ENCODE measurements around the gene EEF1AKMT1. TPM values are rescaled to one million over a fixed set of nuclear protein-coding genes. Genes with fewer than 3 reads are reported as not detected.

The EEF1AKMT1 gene
- total and polyA plus RNA-seq, 2 donors (not counting 1 experiment from before 2014, with no cell fraction given), result 2.9 to 4.9 TPM

DNA sequence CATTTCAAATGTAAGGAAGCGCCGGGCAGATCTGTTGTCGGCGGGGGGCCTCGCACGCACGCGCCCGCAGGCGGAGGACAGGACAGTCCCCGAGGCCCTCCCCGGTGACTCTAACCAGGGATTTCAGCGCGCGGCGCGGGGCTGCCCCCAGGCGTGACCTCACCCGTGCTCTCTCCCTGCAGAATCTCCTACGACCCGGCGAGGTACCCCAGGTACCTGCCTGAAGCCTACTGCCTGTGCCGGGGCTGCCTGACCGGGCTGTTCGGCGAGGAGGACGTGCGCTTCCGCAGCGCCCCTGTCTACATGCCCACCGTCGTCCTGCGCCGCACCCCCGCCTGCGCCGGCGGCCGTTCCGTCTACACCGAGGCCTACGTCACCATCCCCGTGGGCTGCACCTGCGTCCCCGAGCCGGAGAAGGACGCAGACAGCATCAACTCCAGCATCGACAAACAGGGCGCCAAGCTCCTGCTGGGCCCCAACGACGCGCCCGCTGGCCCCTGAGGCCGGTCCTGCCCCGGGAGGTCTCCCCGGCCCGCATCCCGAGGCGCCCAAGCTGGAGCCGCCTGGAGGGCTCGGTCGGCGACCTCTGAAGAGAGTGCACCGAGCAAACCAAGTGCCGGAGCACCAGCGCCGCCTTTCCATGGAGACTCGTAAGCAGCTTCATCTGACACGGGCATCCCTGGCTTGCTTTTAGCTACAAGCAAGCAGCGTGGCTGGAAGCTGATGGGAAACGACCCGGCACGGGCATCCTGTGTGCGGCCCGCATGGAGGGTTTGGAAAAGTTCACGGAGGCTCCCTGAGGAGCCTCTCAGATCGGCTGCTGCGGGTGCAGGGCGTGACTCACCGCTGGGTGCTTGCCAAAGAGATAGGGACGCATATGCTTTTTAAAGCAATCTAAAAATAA, 52.1 kb downstream of the EEF1AKMT1 start:
- DNase-seq (peak; percentile 38), ATAC-seq (ENCODE audit: low read depth) (no peak)
- Histone ChIP-seq H3K79me2 (ENCODE audit: control insufficient read depth, insufficient read depth, low read length) (no peaks in the 10 kb centered on the region), H3K4me2 (replicated peaks; ENCODE audit: low read depth, low read length, poor library complexity, severe bottlenecking) (peak overlapping the region; percentile 45), H3K9me3 (ENCODE audit: control extremely low read depth in 1 of 3, control insufficient read depth in 2 of 3, insufficient read depth in 1 of 3, low read length in 2 of 3) (peaks cover 0 to 13% (median 0%) of the 10 kb centered on the region in 3 donors), H3K27ac (ENCODE audit: low read length in 2 of 2) (no peak overlapping the region), H3K4me3 (ENCODE audit: control extremely low read depth in 1 of 5, extremely low read depth in 1 of 5, insufficient read depth in 1 of 5, low read depth in 2 of 5, low read length in 4 of 5) (peak overlapping the region in 2 of 5 experiments; percentile 9 to 23), H3K27me3 (replicated peaks in 1 of 4; ENCODE audit: control extremely low read depth in 1 of 4, control insufficient read depth in 3 of 4, insufficient read depth in 4 of 4, low read length in 3 of 4) (peaks cover 0 to 29% (median 7%) of the 10 kb centered on the region in 4 experiments), H3K4me1 (ENCODE audit: control insufficient read depth in 2 of 2, insufficient read depth in 2 of 2, low read length in 2 of 2) (peaks cover 11 to 12% of the 10 kb centered on the region in 2 donors), H2AFZ (ENCODE audit: insufficient read depth, low read depth, low read length, poor library complexity, severe bottlenecking) (peak overlapping the region; percentile 0), H3K36me3 (replicated peaks in 1 of 2; ENCODE audit: control extremely low read depth in 1 of 2, control insufficient read depth in 1 of 2, extremely low read depth in 1 of 2, insufficient read depth in 2 of 2, low read length in 1 of 2) (no peaks in the 10 kb centered on the region), H3K9ac (ENCODE audit: low read length) (no peak overlapping the region), H4K20me1 (ENCODE audit: control insufficient read depth, insufficient read depth, low read length, poor library complexity, severe bottlenecking) (no peaks in the 10 kb centered on the region)
- CTCF ChIA-PET, result interaction anchor here (3.0 to 3.9 kb wide), 2 partner anchors 8 to 10 kb away, joined by 6 to 10 read pairs; no protein-coding TSS in a partner anchor
- Mint-ChIP-seq H3K27ac (no peak overlapping the region), H3K9me3 (ENCODE audit: insufficient read depth) (no peaks in the 10 kb centered on the region), H3K27me3 (peaks cover 11% of the 10 kb centered on the region), H3K4me1 (peaks cover 9% of the 10 kb centered on the region), H3K4me3 (peak overlapping the region; percentile 45)
- no peak for TF ChIP-seq EZH2 (IDR thresholded peaks at IDR 0.05; ENCODE audit: borderline replicate concordance, insufficient read depth, low read depth, low read length, poor library complexity, severe bottlenecking)
- TF ChIP-seq, protein P1, sequence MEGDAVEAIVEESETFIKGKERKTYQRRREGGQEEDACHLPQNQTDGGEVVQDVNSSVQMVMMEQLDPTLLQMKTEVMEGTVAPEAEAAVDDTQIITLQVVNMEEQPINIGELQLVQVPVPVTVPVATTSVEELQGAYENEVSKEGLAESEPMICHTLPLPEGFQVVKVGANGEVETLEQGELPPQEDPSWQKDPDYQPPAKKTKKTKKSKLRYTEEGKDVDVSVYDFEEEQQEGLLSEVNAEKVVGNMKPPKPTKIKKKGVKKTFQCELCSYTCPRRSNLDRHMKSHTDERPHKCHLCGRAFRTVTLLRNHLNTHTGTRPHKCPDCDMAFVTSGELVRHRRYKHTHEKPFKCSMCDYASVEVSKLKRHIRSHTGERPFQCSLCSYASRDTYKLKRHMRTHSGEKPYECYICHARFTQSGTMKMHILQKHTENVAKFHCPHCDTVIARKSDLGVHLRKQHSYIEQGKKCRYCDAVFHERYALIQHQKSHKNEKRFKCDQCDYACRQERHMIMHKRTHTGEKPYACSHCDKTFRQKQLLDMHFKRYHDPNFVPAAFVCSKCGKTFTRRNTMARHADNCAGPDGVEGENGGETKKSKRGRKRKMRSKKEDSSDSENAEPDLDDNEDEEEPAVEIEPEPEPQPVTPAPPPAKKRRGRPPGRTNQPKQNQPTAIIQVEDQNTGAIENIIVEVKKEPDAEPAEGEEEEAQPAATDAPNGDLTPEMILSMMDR (IDR thresholded peaks at IDR 0.05), result no peak
- POLR2A ChIA-PET, result interaction anchor here (0.7 kb wide), 1 partner anchor 20 kb away, joined by 3 read pairs; no protein-coding TSS in a partner anchor
- WGBS (ENCODE audit: insufficient coverage), result 14% methylated on average over 76 of the region's 81 CpGs
- intact Hi-C loops (cut with micrococcal nuclease), result no loop called here

DNA sequence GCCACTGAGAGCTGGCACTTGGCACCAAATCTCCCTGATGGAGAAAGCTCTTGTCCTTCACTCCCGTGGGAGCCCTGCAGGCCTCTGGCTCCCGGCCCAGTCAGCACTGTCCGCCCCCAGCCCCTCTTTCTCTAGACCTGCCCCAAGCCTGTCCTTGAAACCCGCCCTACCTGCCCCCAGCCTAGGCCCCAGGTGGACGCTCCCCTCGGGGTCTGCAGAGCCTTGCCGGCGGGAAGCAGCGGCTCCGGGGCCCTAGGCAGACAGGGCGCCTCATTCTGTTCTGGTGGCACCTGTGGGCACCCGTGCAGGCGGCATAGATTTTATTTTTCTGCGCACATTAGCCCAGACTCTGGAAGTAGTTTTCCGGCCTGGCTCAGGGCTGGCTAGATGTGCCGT, 52.7 kb downstream of the EEF1AKMT1 start:
- Mint-ChIP-seq H3K27ac (no peak overlapping the region), H3K4me3 (no peak overlapping the region), H3K27me3 (peaks cover 11% of the 10 kb centered on the region), H3K4me1 (peaks cover 9% of the 10 kb centered on the region), H3K9me3 (ENCODE audit: insufficient read depth) (no peaks in the 10 kb centered on the region)
- ChIA-PET CTCF (no interaction called here), POLR2A (no interaction called here)
- Histone ChIP-seq H3K27me3 (replicated peaks in 1 of 4; ENCODE audit: control extremely low read depth in 1 of 4, control insufficient read depth in 3 of 4, insufficient read depth in 4 of 4, low read length in 3 of 4) (peaks cover 0 to 29% (median 7%) of the 10 kb centered on the region in 4 experiments), H3K9me3 (ENCODE audit: control extremely low read depth in 1 of 3, control insufficient read depth in 2 of 3, insufficient read depth in 1 of 3, low read length in 2 of 3) (peaks cover 0 to 13% (median 0%) of the 10 kb centered on the region in 3 donors), H3K79me2 (ENCODE audit: control insufficient read depth, insufficient read depth, low read length) (no peaks in the 10 kb centered on the region), H3K9ac (ENCODE audit: low read length) (no peak overlapping the region), H2AFZ (ENCODE audit: insufficient read depth, low read depth, low read length, poor library complexity, severe bottlenecking) (no peak overlapping the region), H3K4me2 (replicated peaks; ENCODE audit: low read depth, low read length, poor library complexity, severe bottlenecking) (peak overlapping the region; percentile 45), H3K27ac (ENCODE audit: low read length in 2 of 2) (no peak overlapping the region), H3K4me3 (ENCODE audit: control extremely low read depth in 1 of 5, extremely low read depth in 1 of 5, insufficient read depth in 1 of 5, low read depth in 2 of 5, low read length in 4 of 5) (no peak overlapping the region), H3K4me1 (ENCODE audit: control insufficient read depth in 2 of 2, insufficient read depth in 2 of 2, low read length in 2 of 2) (peaks cover 11 to 12% of the 10 kb centered on the region in 2 donors), H4K20me1 (ENCODE audit: control insufficient read depth, insufficient read depth, low read length, poor library complexity, severe bottlenecking) (no peaks in the 10 kb centered on the region), H3K36me3 (replicated peaks in 1 of 2; ENCODE audit: control extremely low read depth in 1 of 2, control insufficient read depth in 1 of 2, extremely low read depth in 1 of 2, insufficient read depth in 2 of 2, low read length in 1 of 2) (no peaks in the 10 kb centered on the region)
- intact Hi-C loops (cut with micrococcal nuclease), result no loop called here
- TF ChIP-seq, protein P1 (IDR thresholded peaks at IDR 0.05), result no peak
- no peak for TF ChIP-seq EZH2 (IDR thresholded peaks at IDR 0.05; ENCODE audit: borderline replicate concordance, insufficient read depth, low read depth, low read length, poor library complexity, severe bottlenecking)
- DNase-seq (no peak), ATAC-seq (ENCODE audit: low read depth) (no peak)
- 92% methylated on average over 16 of the region's 16 CpGs for WGBS (ENCODE audit: insufficient coverage)

Measured in B cell (primary cell).